GM23248 (cell line): Measurements from ENCODE around the gene ZNF503. TPM values are rescaled to one million over a fixed set of nuclear protein-coding genes. Genes with fewer than 3 reads are reported as not detected.

Experiments
- DNase-seq: peaks from one replicate; pipeline ENCODE4 v3.0.0-alpha.2; 2015
- H2AFZ ChIP-seq: fragments of 200-600 bp; sonication (generic); 2 replicates; pipeline ENCODE4 v1.6.1; 2016; ENCODE audit warnings: antibody characterized with exemption
- H3F3A ChIP-seq: fragments of 200-600 bp; sonication (generic); 2 replicates; pipeline ENCODE4 v1.6.1; 2016; ENCODE audit warnings: mild to moderate bottlenecking, antibody characterized with exemption, mixed run types; ENCODE audit not compliant: insufficient read depth
- H3K27ac ChIP-seq: fragments of 200-600 bp; sonication (generic); 2 replicates; pipeline ENCODE4 v1.5.1; 2016; ENCODE audit warnings: mild to moderate bottlenecking
- H3K27me3 ChIP-seq: fragments of 200-600 bp; sonication (generic); replicated peaks from 2 replicates; pipeline ENCODE4 v1.6.1; 2016; ENCODE audit warnings: mild to moderate bottlenecking; ENCODE audit not compliant: insufficient read depth
- H3K36me3 ChIP-seq: fragments of 200-600 bp; sonication (generic); 2 replicates; pipeline ENCODE4 v1.6.1; 2016; ENCODE audit warnings: low read depth, mild to moderate bottlenecking
- H3K4me1 ChIP-seq: fragments of 200-600 bp; sonication (generic); 2 replicates; pipeline ENCODE4 v1.6.1; 2016; ENCODE audit warnings: mild to moderate bottlenecking; ENCODE audit not compliant: insufficient read depth
- H3K4me2 ChIP-seq: fragments of 200-600 bp; sonication (generic); one replicate; pipeline ENCODE4 v1.6.1; 2016; ENCODE audit warnings: mild to moderate bottlenecking; ENCODE audit not compliant: unreplicated experiment
- H3K4me3 ChIP-seq: fragments of 200-600 bp; sonication (generic); 2 replicates; pipeline ENCODE4 v1.5.1; 2016; ENCODE audit warnings: mild to moderate bottlenecking
- H3K79me2 ChIP-seq: fragments of 200-600 bp; sonication (generic); 2 replicates; pipeline ENCODE4 v1.6.1; 2016; ENCODE audit warnings: mild to moderate bottlenecking; ENCODE audit not compliant: insufficient read depth
- H3K9ac ChIP-seq: fragments of 200-600 bp; sonication (generic); 2 replicates; pipeline ENCODE4 v1.6.1; 2016; ENCODE audit warnings: mild to moderate bottlenecking
- H3K9me2 ChIP-seq: fragments of 200-600 bp; sonication (generic); 2 replicates; pipeline ENCODE4 v1.6.1; 2016; ENCODE audit warnings: mixed run types, mild to moderate bottlenecking, moderate library complexity; ENCODE audit not compliant: insufficient read depth
- H3K9me3 ChIP-seq: fragments of 200-600 bp; sonication (generic); one replicate; pipeline ENCODE4 v1.6.1; 2017; ENCODE audit warnings: low read depth
- H4K20me1 ChIP-seq: fragments of 200-600 bp; sonication (generic); 2 replicates; pipeline ENCODE4 v1.6.0; 2016; ENCODE audit not compliant: insufficient read depth
- EZH2 ChIP-seq: fragments of 200-600 bp; sonication (generic); IDR thresholded peaks from 2 replicates; pipeline ENCODE4 v1.6.1; 2018; ENCODE audit warnings: antibody characterized with exemption, mild to moderate bottlenecking; ENCODE audit not compliant: insufficient read depth, poor library complexity, severe bottlenecking
- EZH2phosphoT487 ChIP-seq: fragments of 200-600 bp; sonication (generic); IDR thresholded peaks from 2 replicates; pipeline ENCODE4 v1.6.1; 2018; ENCODE audit warnings: antibody characterized with exemption, moderate library complexity, mild to moderate bottlenecking, low read depth; ENCODE audit not compliant: insufficient read depth
- WGBS, 2 experiments: methylation state at CpG; one replicate each; pipeline ENCODE4 v1.1.6; 2015 to 2017; ENCODE audit warnings: low lambda C conversion rate in 2 of 2, low coverage in 1 of 2; ENCODE audit errors: missing lambda C conversion rate in 2 of 2; 5-methylcytosine and 5-hydroxymethylcytosine counted together
- in situ Hi-C: fragments of 300-500 bp; cut with MboI; formaldehyde crosslinking; loops from 2 replicates; pipeline ENCODE4 v1.15.0; 2020
- polyA plus RNA-seq: library from polyadenylated mRNA; unstranded; fragments of >200 nt; fragmentation: Nextera tagmentation; extraction: Ambion mirVana; gene quantifications from 2 replicates; pipeline ENCODE4 v1.2.1, GENCODE V29; 2016
- total RNA-seq: library from RNA; depleted of rRNA; stranded (reverse); fragments of >200 nt; shearing (Covaris generic); gene quantifications from 2 replicates; pipeline ENCODE4 v1.2.3, GENCODE V29; 2014

Gene ZNF503
- total and polyA plus RNA-seq, 2 experiments from 2014 or later, result 15.4 to 17.5 TPM

- H4K20me1 ChIP-seq, result no peaks in the 10 kb centered on the region
- no peak for TF ChIP-seq EZH2
- TF ChIP-seq EZH2phosphoT487, result no peak
- WGBS, 2 experiments, result 1 to 2% methylated on average over 44 to 56 of the region's 56 CpGs
- peaks cover 55% of the 10 kb centered on the region for H3K79me2 ChIP-seq
- peak overlapping the region; percentile 95 for H3K9ac ChIP-seq
- no peaks in the 10 kb centered on the region for H3K9me3 ChIP-seq
- peak overlapping the region; percentile 93 for H3K4me3 ChIP-seq
- H2AFZ ChIP-seq, result peak overlapping the region; percentile 93
- in situ Hi-C loops, result loop anchor here (25.0 kb wide), 1 partner anchor 509 kb away; no protein-coding TSS in a partner anchor
- no peaks in the 10 kb centered on the region for H3K9me2 ChIP-seq
- no peaks in the 10 kb centered on the region for H3K36me3 ChIP-seq
- peak overlapping the region; percentile 92 for H3K27ac ChIP-seq
- peak; percentile 75 for DNase-seq
- no peaks in the 10 kb centered on the region for H3F3A ChIP-seq
- H3K4me2 ChIP-seq, result peak overlapping the region; percentile 97
- H3K27me3 ChIP-seq, result no peaks in the 10 kb centered on the region
- no peaks in the 10 kb centered on the region for H3K4me1 ChIP-seq
Observed at GRCh38 chr10:75403144-75403938, 1.8 kb upstream of the ZNF503 start.

GRCh38 chr10:75402486-75403143 is 1.1 kb upstream of the ZNF503 start:
- H3K9me3 ChIP-seq, result no peaks in the 10 kb centered on the region
- WGBS, 2 experiments, result 0 to 1% methylated on average over 16 to 34 of the region's 42 CpGs
- TF ChIP-seq EZH2 (no peak), EZH2phosphoT487 (no peak)
- no peaks in the 10 kb centered on the region for H3K27me3 ChIP-seq
- peak overlapping the region; percentile 93 for H3K4me3 ChIP-seq
- no peaks in the 10 kb centered on the region for H3K9me2 ChIP-seq
- DNase-seq, result peak; percentile 60
- no peaks in the 10 kb centered on the region for H3K4me1 ChIP-seq
- in situ Hi-C loops, result loop anchor here (25.0 kb wide), 1 partner anchor 510 kb away; no protein-coding TSS in a partner anchor
- peaks cover 6% of the 10 kb centered on the region; the same call in 1 of the 2 replicates for H3F3A ChIP-seq
- peak overlapping the region; percentile 93 for H2AFZ ChIP-seq
- peaks cover 62% of the 10 kb centered on the region for H3K79me2 ChIP-seq
- no peaks in the 10 kb centered on the region for H4K20me1 ChIP-seq
- no peaks in the 10 kb centered on the region for H3K36me3 ChIP-seq
- peak overlapping the region; percentile 95 for H3K9ac ChIP-seq
- H3K27ac ChIP-seq, result peak overlapping the region; percentile 92
- H3K4me2 ChIP-seq, result peak overlapping the region; percentile 97

- peaks cover 78% of the 10 kb centered on the region for H3K79me2 ChIP-seq
- H3K4me1 ChIP-seq, result no peaks in the 10 kb centered on the region
- peak; percentile 90 for DNase-seq
- H3K9ac ChIP-seq, result peak overlapping the region; percentile 95
- no peaks in the 10 kb centered on the region for H4K20me1 ChIP-seq
- H3K9me2 ChIP-seq, result no peaks in the 10 kb centered on the region
- peak overlapping the region; percentile 93 for H3K4me3 ChIP-seq
- peak overlapping the region; percentile 93 for H2AFZ ChIP-seq
- H3K4me2 ChIP-seq, result peak overlapping the region; percentile 91
- no peaks in the 10 kb centered on the region for H3K9me3 ChIP-seq
- H3F3A ChIP-seq, result peaks cover 6% of the 10 kb centered on the region; the same call in 1 of the 2 replicates
- no peaks in the 10 kb centered on the region for H3K27me3 ChIP-seq
- H3K36me3 ChIP-seq, result no peaks in the 10 kb centered on the region
- TF ChIP-seq EZH2phosphoT487 (no peak), EZH2 (no peak)
- peak overlapping the region; percentile 92 for H3K27ac ChIP-seq
- 0 to 4% methylated on average over 39 to 63 of the region's 68 CpGs for WGBS, 2 experiments
- in situ Hi-C loops, result loop anchor here (25.0 kb wide), 1 partner anchor 511 kb away; no protein-coding TSS in a partner anchor
Observed at GRCh38 chr10:75400771-75401568, 594 bp downstream of the ZNF503 start.
